Activated naive CD8-positive, alpha-beta T cell (primary cell): ENCODE results near the gene DAPL1.

ENCODE experiments used
- H3K27ac Mint-ChIP-seq: one replicate; pipeline ENCODE4 v1.8.0; 2021; ENCODE audit warnings: mixed read lengths
- H3K27me3 Mint-ChIP-seq: one replicate; pipeline ENCODE4 v1.8.0; 2021; ENCODE audit warnings: mixed read lengths
- H3K36me3 Mint-ChIP-seq: one replicate; pipeline ENCODE4 v1.8.0; 2021; ENCODE audit warnings: mixed read lengths
- H3K4me1 Mint-ChIP-seq: one replicate; pipeline ENCODE4 v1.8.0; 2021; ENCODE audit warnings: low read depth, mixed read lengths
- H3K4me3 Mint-ChIP-seq: one replicate; pipeline ENCODE4 v1.8.0; 2021; ENCODE audit warnings: mild to moderate bottlenecking, mixed read lengths
- H3K9me3 Mint-ChIP-seq: one replicate; pipeline ENCODE4 v1.8.0; 2021; ENCODE audit warnings: low read depth, mixed read lengths

Gene DAPL1

DNA sequence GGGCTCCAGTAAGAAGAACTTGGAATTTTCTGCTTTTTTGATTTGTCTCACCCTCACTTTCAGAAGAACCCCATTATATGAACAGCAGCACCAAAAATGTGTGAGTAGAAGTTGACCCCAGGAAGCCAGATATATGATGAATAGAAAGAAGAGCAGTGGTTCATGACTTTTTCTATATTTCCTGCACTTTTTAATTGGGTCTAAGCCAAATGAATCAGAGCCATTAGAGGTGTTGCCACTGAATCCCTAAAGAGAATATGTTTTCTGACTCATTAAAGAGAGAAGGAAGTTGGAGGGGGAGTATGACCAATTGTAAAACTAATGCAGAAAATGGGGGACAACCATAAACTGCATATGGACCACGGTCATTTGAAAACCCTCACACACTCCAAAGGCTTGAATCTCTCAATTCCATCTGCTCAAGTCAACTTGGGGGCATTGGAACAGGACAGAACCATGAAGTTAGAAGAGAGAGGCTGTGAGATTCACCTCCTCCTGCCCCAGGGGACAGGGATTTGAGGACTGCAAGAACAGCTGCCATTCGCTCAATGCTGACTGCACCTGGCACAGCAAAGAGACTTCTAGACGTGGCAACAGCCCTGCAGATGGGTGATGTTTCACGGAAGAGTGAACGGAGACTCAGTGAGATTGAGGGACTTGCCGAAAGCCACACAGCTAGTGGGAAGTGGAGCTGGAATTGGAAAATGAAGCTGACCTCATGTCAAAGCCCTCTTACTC is 3.0 kb downstream of the DAPL1 start:
- H3K27me3 Mint-ChIP-seq, result peaks cover 7% of the 10 kb centered on the region
- H3K4me1 Mint-ChIP-seq, result peaks cover 4% of the 10 kb centered on the region
- H3K36me3 Mint-ChIP-seq, result no peaks in the 10 kb centered on the region
- H3K27ac Mint-ChIP-seq, result no peak overlapping the region
- H3K9me3 Mint-ChIP-seq, result no peaks in the 10 kb centered on the region
- no peak overlapping the region for H3K4me3 Mint-ChIP-seq

DNA sequence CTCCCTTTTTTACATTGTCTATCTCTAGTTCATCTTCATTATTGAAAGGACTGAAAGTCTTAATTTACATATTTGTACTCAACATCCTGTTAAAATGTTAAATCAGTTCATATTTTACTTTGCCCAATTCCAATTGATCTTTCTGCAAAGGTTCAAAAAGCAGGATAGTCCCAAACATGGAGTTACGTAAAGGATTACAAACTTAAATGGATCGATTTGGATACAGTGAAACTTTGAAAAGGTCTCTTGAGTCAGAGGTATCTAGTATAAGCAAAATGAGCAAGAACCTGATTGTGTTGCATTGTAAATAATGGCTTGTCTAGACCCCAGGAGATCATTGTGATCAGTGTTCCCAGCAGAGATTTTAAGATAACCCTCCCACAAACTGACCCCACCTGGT is 4.1 kb downstream of the DAPL1 start:
- H3K36me3 Mint-ChIP-seq, result no peaks in the 10 kb centered on the region

DNA sequence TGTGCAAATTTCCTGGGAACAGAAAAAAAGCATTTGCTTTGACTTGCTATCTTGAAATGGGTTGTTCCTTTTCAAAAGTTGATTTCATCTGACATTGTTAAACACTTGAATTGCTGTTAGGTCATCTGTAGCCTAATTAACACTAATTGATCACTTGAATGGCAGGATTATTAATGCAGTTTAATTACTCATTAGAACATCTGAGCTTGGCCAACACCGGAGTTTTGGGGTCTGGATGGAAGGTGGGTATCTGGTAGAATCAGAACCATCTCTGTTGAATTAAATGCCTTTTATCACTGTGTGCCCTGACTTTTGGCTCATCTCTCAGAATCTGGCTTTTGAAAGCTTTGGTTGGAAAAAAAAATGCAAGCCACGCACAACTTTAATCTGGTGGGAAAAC is 8.4 kb downstream of the DAPL1 start:
- Mint-ChIP-seq H3K9me3 (no peaks in the 10 kb centered on the region), H3K36me3 (no peaks in the 10 kb centered on the region), H3K27ac (no peak overlapping the region), H3K4me3 (no peak overlapping the region), H3K4me1 (no peaks in the 10 kb centered on the region), H3K27me3 (peaks cover 7% of the 10 kb centered on the region)

More for the DNA sequence above, 4.1 kb downstream of the DAPL1 start:
- H3K4me1 Mint-ChIP-seq, result peaks cover 4% of the 10 kb centered on the region
- H3K27ac Mint-ChIP-seq, result no peak overlapping the region
- peaks cover 4% of the 10 kb centered on the region for H3K27me3 Mint-ChIP-seq
- H3K9me3 Mint-ChIP-seq, result no peaks in the 10 kb centered on the region
- H3K4me3 Mint-ChIP-seq, result no peak overlapping the region

DNA sequence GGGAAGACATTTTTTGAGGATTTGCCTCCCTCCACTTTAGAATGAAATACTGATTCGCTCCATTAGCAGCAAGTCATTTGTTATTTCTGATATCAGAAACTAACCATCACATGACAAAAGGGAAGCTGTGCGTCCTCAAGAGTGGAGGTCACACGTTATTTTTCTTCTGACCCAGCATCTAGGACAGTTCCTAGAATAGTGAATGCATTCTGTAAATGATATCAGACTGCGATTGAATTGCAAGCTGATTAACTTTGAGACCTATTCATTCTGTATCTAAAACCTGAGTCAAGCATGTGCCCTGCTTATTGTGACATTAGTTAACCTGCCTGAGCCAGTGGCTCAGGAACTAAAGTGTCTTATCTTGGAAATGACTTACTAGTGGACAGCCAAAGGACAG is 10.1 kb downstream of the DAPL1 start:
- Mint-ChIP-seq H3K4me3 (no peak overlapping the region), H3K27me3 (peaks cover 4% of the 10 kb centered on the region), H3K27ac (no peak overlapping the region), H3K36me3 (no peaks in the 10 kb centered on the region), H3K9me3 (no peaks in the 10 kb centered on the region), H3K4me1 (no peaks in the 10 kb centered on the region)

DNA sequence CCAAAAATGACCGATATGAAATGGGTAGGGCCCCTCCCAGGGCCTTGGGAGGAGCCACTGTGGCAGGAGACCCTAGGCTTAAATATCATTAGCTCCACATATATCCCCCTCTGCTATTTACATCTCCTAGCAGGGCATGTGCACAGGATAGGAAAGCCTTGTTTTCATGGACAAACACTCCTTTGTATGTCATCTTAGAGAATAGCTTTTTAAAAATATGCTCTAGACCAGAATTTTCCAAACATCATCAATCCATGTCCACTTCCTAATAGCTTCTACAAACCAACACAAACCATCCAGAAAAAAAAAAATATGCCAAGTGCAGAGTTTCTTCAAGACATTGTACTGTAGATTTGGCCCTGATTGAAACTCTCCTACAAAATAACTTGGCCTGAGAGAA is 10.8 kb downstream of the DAPL1 start:
- no peaks in the 10 kb centered on the region for H3K9me3 Mint-ChIP-seq
- peaks cover 4% of the 10 kb centered on the region for H3K27me3 Mint-ChIP-seq
- H3K4me1 Mint-ChIP-seq, result no peaks in the 10 kb centered on the region
- no peaks in the 10 kb centered on the region for H3K36me3 Mint-ChIP-seq
- H3K4me3 Mint-ChIP-seq, result no peak overlapping the region
- no peak overlapping the region for H3K27ac Mint-ChIP-seq

DNA sequence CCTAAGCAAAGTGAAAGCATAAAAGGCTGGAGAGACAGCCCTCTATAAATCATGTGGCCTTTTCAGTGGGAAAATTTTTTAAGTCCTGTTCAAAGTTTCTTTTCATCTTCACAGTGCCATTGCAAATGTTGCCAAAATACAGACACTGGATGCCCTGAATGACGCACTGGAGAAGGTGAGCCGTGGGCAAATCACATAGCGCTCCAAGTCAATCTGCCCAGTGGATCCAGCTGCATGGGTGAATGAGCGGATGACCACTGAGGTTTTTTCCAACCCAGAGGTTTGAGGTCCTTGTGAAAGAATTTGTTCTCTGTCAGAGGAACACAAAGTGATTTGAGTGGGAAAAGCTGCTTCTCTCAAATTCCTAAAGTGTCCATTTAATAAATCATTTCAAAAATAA is 11.8 kb downstream of the DAPL1 start:
- Mint-ChIP-seq H3K36me3 (no peaks in the 10 kb centered on the region), H3K27ac (no peak overlapping the region), H3K9me3 (no peaks in the 10 kb centered on the region), H3K4me3 (no peak overlapping the region), H3K4me1 (no peaks in the 10 kb centered on the region), H3K27me3 (peaks cover 6% of the 10 kb centered on the region)

DNA sequence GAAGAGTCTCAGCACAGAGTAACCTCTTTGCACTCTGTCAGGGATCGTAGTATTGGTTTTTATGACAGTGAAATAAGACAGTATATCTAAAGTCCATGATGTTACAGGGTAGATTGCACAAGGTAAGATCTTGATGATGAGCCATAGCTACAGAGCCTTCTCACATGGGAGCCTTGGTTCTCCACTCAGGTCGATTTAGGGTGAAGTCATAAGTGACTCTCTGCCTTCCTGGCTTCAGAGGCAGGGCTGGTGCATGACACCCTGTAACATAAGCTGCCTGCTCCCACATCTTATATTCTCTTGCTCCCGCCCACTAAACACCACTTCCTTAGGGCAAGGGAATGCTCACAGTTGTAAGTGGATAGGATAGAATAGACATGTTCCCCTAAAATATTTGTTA is 13.3 kb downstream of the DAPL1 start:
- Mint-ChIP-seq H3K27me3 (peaks cover 13% of the 10 kb centered on the region), H3K36me3 (no peaks in the 10 kb centered on the region), H3K9me3 (no peaks in the 10 kb centered on the region), H3K4me1 (no peaks in the 10 kb centered on the region), H3K27ac (no peak overlapping the region), H3K4me3 (no peak overlapping the region)

DNA sequence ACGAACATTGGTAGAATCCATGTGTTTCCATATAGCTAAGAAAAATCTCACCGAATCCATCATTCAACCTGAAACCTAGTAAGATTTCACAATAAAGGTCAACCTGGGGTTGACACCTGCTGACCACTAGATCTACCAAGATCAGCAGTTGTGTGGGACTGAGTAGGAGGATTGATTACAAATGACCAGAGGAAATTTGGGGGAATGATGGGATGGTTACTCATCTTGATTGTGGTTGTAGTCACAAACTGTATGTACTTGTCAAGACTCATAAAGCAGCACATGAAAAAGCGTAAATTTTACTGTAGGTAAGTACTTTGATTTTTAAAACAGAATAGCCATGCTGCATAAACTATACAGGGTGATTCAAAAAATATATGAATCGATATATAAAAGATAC is 14.7 kb downstream of the DAPL1 start:
- Mint-ChIP-seq H3K4me3 (no peak overlapping the region), H3K27ac (no peak overlapping the region), H3K9me3 (no peaks in the 10 kb centered on the region), H3K4me1 (no peaks in the 10 kb centered on the region), H3K36me3 (no peaks in the 10 kb centered on the region), H3K27me3 (peaks cover 16% of the 10 kb centered on the region)

DNA sequence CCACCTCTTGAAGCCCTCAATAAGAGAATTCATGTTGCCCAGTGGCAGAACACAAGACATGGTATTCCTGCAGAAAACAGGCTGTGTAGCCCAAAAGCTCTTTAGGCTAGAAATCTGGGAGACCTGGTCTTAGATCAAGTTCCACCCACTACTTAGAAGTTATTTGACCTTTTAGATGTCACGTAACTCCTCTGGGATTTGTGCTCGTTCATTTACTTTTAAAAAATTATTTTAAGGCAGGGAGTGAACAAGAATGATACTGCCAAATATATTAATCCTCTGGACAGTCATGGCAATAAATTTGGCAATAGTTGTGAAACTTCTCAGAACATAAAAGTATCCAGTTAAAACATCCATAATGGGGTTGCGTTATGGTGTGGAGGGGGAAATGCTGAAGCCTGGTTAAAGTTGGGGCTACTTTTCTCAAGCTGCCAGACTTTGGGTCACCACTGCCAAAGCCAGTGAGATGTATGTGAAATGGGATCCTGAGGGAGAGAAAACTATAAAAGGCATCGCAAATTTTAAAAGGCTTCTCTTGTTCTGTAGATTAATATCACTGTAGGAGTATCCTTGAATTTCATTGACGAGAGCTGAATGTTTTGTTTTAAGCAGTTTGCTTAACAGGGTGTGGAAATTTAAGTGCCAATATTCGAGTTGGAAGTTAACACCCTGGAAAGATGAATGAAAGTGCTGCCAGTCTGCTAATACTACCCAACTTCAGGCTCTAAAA is 15.8 kb downstream of the DAPL1 start:
- Mint-ChIP-seq H3K27me3 (peaks cover 16% of the 10 kb centered on the region), H3K4me1 (no peaks in the 10 kb centered on the region), H3K27ac (no peak overlapping the region), H3K9me3 (no peaks in the 10 kb centered on the region), H3K36me3 (no peaks in the 10 kb centered on the region), H3K4me3 (no peak overlapping the region)

DNA sequence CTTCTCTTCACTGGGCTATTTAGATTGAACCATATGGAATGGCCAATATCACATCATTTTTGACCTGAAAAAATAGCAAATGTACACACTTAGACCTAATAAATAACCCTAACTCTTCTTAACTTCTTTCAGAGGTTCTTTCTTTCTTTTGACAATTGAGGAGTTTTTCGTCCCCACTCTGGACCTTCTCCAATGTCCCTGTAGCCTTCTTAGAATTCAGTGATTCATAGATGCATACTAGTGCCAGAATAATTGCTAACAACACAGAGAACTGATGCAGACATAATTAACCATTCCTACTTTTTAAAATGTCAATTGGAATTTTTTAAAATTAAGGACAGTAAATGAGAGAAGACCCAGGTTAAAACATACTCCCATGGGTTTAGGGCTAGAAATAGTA is 20.0 kb downstream of the DAPL1 start:
- no peak overlapping the region for H3K27ac Mint-ChIP-seq
- no peaks in the 10 kb centered on the region for H3K9me3 Mint-ChIP-seq
- peaks cover 11% of the 10 kb centered on the region for H3K27me3 Mint-ChIP-seq
- H3K36me3 Mint-ChIP-seq, result no peaks in the 10 kb centered on the region
- no peak overlapping the region for H3K4me3 Mint-ChIP-seq
- H3K4me1 Mint-ChIP-seq, result no peaks in the 10 kb centered on the region

DNA sequence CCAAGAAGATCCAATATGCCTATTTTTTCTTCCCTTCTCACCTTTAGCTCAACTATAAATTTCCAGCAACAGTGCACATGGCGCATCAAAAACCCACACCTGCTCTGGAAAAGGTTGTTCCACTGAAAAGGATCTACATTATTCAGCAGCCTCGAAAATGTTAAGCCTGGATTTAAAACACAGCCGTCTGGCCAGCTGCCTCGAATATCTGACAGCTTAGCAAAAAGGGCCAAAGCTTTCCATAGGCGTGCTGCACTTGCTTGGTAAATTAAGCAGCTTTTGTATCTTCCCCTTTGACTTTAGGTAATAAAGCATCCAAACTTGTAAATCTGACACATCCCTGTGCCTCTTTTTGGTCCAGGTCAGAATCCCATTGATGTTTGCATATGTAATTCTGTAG is 20.5 kb downstream of the DAPL1 start:
- no peak overlapping the region for H3K4me3 Mint-ChIP-seq

DNA sequence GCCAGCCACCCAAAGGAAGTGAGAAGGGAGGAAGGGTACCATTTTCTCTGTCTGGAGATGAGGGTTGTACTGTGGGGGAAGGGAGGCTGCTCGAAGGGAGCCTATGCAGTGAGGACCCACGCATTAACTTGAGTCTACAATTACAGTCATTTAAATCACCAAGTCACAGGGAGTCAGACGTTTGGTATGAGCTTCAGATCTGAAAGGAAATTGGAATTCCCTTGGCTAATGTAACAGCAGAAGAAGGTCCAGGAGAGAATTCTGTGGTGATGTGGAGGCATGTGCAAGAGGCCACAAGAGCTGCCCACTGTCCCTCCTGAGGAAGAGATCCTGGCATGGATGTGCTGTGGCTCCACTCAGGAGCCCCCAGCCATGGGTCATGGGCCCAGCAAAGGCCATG is 22.5 kb downstream of the DAPL1 start:
- no peak overlapping the region for H3K4me3 Mint-ChIP-seq
- H3K9me3 Mint-ChIP-seq, result no peaks in the 10 kb centered on the region
- peaks cover 7% of the 10 kb centered on the region for H3K27me3 Mint-ChIP-seq
- no peaks in the 10 kb centered on the region for H3K36me3 Mint-ChIP-seq
- H3K27ac Mint-ChIP-seq, result no peak overlapping the region
- no peaks in the 10 kb centered on the region for H3K4me1 Mint-ChIP-seq

More for the DNA sequence above, 20.5 kb downstream of the DAPL1 start:
- peaks cover 11% of the 10 kb centered on the region for H3K27me3 Mint-ChIP-seq
- no peak overlapping the region for H3K27ac Mint-ChIP-seq
- H3K4me1 Mint-ChIP-seq, result no peaks in the 10 kb centered on the region
- H3K36me3 Mint-ChIP-seq, result no peaks in the 10 kb centered on the region
- H3K9me3 Mint-ChIP-seq, result no peaks in the 10 kb centered on the region

DNA sequence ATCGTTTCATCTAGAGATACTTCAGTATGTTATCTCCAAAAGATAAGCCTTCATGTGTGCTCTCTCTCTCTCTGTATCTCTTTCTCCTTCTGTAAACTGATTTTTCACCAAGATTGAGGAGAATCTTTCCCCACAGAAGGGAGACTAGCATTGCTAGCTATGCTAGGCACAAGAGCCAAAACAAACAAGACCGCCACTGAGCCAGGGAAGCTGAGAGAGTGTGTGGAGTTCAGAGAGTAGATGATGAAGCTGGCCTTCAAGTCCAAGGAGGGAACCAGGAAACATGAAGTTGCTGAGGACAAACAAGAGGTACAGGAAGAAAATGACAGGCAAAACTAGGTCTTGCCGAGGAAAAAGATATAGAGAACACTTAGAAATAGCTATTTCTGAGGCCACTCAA is 23.4 kb downstream of the DAPL1 start:
- H3K27me3 Mint-ChIP-seq, result peaks cover 3% of the 10 kb centered on the region
- H3K36me3 Mint-ChIP-seq, result no peaks in the 10 kb centered on the region
- H3K4me3 Mint-ChIP-seq, result no peak overlapping the region
- H3K27ac Mint-ChIP-seq, result no peak overlapping the region
- no peaks in the 10 kb centered on the region for H3K9me3 Mint-ChIP-seq
- no peaks in the 10 kb centered on the region for H3K4me1 Mint-ChIP-seq

DNA sequence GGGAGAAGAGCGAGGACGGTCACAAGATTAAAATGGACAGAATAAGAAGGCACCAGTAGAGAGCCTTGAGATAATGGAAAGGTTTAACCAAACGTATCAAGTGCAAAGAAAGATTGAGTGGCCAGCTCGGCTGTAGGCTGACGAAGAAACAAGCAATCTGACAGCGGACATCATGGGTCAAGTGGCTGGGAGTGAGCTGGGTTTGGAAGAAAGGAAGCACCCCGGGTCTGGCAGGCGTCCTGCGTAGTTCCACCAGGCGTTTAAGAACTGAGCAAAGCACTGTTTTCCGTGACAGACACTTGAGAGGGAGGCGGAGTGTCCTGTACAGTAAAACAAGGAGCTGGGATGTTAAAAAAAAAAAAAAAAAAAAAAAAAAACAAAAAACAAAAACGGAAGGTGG is 27.1 kb downstream of the DAPL1 start:
- no peaks in the 10 kb centered on the region for H3K4me1 Mint-ChIP-seq
- H3K36me3 Mint-ChIP-seq, result no peaks in the 10 kb centered on the region
- peaks cover 4% of the 10 kb centered on the region for H3K27me3 Mint-ChIP-seq
- no peak overlapping the region for H3K27ac Mint-ChIP-seq
- no peak overlapping the region for H3K4me3 Mint-ChIP-seq
- H3K9me3 Mint-ChIP-seq, result no peaks in the 10 kb centered on the region

DNA sequence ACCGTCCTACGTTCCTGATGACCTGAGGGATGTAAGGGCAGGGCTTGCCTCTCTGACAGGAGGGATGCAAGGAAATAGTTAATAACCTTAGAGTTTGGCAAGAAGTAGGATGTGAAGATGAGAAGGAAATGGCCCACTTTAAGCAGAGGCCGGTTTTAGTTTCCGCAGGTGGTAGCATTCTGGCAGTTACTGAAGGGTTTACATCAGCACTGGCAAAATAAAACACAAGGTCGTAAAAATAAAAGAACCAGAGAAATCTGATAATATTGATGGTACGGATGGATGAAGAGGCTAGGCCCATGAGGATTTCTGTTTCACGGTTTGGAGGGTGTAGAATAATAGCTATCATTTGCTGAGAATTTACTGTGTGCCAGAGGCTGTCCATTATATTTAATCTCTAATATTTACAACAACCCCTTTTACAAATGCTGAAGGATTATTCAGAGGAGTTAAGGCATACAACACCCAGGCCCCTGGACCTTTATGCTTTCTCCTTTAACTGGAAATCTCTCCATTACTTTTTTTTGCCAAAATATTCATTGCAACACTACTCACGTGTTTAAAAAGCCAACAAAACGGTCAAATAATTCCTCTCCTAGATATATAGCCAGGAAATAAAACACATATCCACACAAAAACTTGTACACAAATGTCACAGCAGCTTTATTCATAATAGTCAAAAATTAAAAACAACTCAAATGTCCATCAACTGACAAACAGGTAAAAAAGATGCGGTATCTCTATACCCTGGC is 28.5 kb downstream of the DAPL1 start:
- H3K36me3 Mint-ChIP-seq, result no peaks in the 10 kb centered on the region

More for the DNA sequence above, 28.5 kb downstream of the DAPL1 start:
- peaks cover 4% of the 10 kb centered on the region for H3K27me3 Mint-ChIP-seq
- H3K27ac Mint-ChIP-seq, result no peak overlapping the region
- no peak overlapping the region for H3K4me3 Mint-ChIP-seq
- no peaks in the 10 kb centered on the region for H3K4me1 Mint-ChIP-seq
- H3K9me3 Mint-ChIP-seq, result no peaks in the 10 kb centered on the region
